M059J (cell line): ENCODE measurements around the gene NMUR1. TPM values are rescaled to one million over a fixed set of nuclear protein-coding genes. Genes with fewer than 3 reads are reported as not detected.

Experiments
- DNase-seq: peaks from one replicate; pipeline ENCODE4 v3.0.0-alpha.2; 2012; ENCODE audit warnings: low read depth
- total RNA-seq: library from RNA; depleted of rRNA; stranded (reverse); fragments of >200 nt; shearing (Covaris generic); gene quantifications from 2 replicates; pipeline ENCODE4 v1.2.3, GENCODE V29; 2014; rRNA removed

The NMUR1 gene
- total RNA-seq, 1 experiment from 2014 or later = not detected

DNA sequence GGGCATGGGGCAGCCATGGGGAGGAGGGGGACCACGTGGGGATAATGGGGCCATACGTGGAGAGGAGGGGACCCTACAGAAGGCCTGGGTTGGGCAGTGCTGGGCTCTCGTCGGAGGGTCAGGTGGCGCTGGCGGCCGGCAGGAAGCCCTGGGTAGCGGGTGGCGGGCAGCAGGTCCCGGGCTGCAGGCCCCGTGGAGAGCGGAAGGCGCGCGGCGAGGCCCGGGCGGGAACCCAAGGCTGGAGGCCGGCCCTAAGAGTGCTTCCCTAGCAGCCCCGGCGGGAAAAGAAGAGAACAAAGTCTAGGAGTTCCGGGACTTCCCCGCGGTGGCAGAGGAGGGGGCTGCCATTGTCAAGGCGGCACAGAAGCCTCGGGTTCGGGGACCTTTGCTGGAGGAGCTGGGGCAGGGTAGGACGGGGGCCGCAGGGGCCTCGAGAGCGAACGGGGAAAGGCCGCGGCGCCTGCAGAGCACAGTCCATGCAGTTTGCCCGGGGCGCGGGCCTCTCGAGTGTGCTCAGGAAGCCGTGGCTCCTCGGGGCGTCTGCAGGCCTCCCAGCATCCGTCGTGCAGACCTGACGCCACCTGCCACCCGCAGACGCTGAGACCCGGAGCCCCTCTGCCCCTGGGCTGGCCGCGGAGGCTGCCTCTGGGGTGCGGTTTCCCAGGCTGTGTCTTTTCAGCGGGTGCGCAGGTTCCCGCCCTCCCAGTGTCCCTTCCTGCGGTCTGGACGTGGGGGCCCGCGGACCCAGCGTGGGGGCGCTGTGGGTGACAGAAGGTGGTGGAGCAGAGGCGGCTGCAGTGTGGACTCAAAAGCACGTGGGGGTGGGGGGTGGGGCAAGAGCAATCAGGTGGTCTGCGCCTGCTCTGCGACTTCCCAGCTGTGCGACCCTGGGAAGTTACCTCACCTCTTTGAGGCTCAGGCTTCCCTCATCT, 46.6 kb downstream of the NMUR1 start:
- no peak for DNase-seq

DNA sequence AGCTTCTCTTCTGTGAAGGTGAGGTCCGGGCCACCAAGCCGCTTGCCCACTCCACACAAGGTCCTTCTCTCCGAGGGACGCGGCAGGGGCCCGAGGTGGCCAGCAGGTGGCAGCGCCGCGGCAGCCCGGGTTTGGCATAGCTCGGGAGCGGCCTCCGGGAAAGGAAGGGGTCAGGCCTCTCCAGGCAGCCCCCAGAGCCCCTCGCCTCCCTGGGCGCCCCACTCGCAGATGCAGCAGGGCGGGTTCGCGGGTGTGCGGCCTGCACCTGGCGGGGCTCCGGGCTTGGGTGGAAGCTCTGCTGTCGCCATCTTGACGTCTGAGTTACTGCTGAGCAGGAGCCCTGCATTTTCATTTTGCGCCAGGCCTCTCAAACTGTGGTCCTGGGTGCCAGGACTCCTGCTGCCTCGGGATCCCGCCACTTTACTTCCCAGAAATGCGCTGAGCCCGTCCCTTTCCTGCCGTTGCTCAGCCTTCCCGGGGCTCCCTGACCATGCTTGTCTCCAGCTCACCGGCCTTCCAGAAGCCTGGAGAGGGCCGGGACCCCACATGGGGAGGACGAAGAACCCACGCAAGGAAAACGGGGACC, 47.3 kb downstream of the NMUR1 start:
- peak; percentile 46 for DNase-seq

DNA sequence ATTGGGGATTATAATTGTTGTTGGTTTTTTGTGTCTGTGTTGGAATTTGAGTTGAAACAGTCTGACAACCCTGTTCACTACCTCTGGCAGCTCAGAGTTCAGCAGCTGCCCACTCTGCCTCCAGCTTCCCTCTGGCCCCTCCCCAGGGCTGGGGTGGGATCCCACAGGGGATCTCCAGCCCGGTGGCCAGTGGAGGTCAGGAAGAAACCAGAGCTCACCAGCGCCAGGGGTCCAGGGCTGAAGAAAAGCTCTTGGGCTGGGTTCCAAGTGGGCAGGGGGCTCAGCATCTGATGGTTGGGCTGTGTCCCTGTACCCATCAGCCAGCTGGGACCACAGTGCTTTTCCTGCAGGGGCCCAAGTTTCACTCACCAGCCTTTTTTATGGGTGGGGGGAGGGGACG, 49.5 kb downstream of the NMUR1 start:
- no peak for DNase-seq

DNA sequence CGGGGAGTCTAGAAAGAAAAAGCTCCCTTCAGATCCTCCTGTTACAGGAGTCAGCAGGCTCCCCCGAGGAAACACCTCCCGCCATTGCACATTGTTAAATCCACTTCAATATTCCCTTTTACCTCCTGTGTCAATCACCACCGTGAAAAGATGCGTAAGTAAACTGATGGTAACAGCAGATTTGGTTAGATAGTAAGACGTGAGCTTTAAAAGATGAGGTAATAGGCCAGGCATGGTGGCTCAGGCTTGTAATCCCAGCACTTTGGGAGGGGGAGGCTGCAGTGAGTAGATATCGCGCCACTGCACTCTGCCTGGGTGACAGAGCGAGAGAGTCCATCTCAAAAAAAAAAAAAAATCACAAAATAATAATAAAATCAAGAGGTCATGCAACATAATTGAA, 50.8 kb downstream of the NMUR1 start:
- no peak for DNase-seq

DNA sequence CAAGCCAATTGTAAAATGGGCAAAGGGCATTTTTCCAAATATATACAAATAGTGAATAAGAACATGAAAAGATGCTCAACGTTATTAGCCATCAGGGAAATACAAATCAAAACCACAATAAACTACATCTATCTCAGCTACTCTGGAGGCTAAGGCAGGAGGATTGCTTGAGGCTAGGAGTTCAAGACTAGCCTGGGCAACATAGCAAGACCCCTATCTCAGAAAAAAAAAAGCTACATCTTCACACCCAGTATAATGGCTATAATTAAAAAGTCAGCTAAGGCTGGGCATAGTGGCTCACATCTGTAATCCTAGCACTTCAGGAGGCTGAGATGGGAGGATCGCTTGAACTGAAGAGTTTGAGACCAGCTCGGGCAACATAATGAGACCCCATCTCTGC, 53.3 kb downstream of the NMUR1 start:
- no peak for DNase-seq

DNA sequence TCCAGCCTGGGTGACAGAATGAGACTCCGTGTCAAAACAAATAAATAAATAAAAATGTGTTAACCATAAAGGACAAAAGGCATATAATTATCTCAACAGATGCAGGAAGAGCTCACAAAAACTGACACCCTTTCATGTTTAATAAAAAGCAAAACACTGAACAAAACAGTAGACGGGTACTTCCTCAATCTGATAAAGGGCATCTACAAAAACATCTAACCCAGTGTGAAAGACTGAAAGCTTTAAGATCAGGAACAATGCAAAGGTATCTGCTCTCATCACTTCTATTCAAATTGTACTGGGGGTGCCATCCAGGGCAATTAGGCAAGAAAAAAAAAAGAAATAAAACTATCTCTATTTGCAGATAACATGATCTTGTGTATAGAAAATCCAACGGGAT, 54.3 kb downstream of the NMUR1 start:
- DNase-seq = no peak

Other genes starting within 250 kb of the NMUR1 start
- 0.17 and 0.57 TPM in 2 replicates for gene B3GNT7, start 134.7 kb downstream of the NMUR1 start, total RNA-seq
- gene NCL, start 66.0 kb downstream of the NMUR1 start, total RNA-seq = 69.2 and 141 TPM in 2 replicates
- gene TEX44, start 62.4 kb upstream of the NMUR1 start, total RNA-seq = not detected in 2 replicates
- gene PTMA, start 178.1 kb upstream of the NMUR1 start, total RNA-seq = 1,301 and 1,473 TPM in 2 replicates